HUDEP-2 (cell line): Measurements from ENCODE around the gene CPOX.
"Not testable (repeated sequence)": the region's sequence is repeated elsewhere in the genome, so short reads cannot be mapped to it uniquely, and the experiment has no call there.

Experiments used
- DNase-seq, 76 experiments: peaks; one replicate each; lab custom pipeline; 2025; ENCODE audit not compliant: unreplicated experiment in 76 of 76; lab: John Stamatoyannopoulos, UW

CPOX gene

GRCh38 chr3:98593046-98593936 lies at the start of gene CPOX:
Gene CPOX, minus strand, starts transcription at chr3:98593611. Its CDS starts 107 bp downstream, at chr3:98593504.
- DNase-seq, result peak in 75 of 76 experiments; percentile 68 to 98 (median 94)

- not testable (repeated sequence) for DNase-seq
Observed at GRCh38 chr3:98642769-98643168, 49.4 kb upstream of the CPOX start.

DNA sequence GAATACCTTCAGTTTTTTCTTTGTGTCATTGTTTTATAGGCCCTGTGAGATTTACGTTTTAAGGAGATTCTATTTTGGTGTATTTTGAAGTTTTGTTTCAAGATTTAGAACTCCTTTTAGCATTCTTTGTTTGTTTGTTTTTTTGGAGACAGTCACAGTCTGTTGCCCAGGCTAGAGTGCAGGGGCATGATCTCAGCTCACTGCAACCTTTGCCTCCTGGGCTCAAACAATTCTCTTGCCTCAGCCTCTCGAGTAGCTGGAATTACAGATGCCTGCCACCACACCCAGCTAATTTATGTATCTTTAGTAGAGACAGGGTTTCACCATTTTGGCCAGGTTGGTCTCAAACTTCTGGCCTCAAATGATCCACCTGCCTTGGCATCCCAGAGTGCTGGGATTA lies 48.3 kb upstream of the CPOX start:
- not testable (repeated sequence) for DNase-seq

- DNase-seq, result not testable (repeated sequence)
Observed at GRCh38 chr3:98638515-98638914, 45.1 kb upstream of the CPOX start.

DNA sequence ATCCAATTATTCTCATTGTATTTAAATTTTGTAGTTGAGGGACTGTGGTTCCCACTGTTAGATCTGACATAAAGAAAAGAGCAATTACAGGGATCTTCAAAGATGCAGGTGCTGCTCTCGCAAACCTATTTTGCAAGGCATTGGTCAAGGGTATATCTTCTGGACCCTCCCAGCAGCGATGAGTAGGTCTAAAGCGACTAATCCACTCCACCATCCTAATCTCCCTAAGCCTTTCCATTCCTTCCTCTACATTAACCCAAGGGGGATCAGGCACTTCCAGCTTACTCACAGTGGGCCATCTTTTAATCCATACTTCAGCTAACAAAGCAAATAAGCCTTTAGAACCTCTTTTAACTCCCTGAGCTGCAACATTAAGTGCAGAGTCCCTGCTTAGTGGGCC lies 37.0 kb upstream of the CPOX start:
- DNase-seq, result no peak

- DNase-seq, result no peak
Observed at GRCh38 chr3:98628317-98628716, 34.9 kb upstream of the CPOX start.

DNA sequence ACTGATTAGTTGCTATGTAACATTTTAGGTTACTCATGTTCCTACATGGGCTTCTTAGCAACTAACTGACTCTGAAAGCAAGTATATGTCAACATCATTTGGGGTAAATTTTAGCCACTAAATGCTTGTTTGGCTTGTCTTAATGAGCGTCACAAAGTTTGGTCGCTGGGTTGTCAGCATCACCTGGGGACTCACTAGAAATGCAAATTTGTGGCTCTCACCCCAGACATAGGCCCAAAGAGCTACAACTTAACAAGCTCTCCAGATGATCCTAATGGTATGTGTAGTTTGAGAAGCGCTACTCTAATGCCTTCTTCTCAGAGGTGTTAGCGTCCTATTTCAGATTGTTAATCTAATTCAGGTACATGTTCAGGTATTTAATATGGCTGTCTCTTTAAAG lies 32.7 kb upstream of the CPOX start:
- no peak for DNase-seq

GRCh38 chr3:98623572-98624280 lies 30.3 kb upstream of the CPOX start:
- no peak for DNase-seq

DNA sequence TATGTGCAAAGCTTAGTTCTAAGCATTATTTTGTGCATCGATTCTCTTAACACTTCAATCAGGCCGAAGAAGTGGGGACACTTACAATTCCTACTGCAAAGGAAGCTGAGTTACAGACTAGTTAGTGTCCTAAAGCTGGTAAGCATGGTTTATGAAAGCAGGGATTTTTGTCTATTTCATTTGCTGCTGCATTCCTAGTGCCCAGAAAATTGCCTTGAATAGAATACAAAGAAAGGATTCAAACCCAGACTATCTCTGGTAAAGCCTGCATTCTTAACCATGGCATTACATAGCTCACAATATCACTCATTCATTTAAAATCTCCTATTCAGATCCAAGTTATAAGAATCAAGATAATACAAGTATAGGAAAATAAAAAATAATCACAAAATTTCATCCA lies 24.4 kb upstream of the CPOX start:
- no peak for DNase-seq

DNA sequence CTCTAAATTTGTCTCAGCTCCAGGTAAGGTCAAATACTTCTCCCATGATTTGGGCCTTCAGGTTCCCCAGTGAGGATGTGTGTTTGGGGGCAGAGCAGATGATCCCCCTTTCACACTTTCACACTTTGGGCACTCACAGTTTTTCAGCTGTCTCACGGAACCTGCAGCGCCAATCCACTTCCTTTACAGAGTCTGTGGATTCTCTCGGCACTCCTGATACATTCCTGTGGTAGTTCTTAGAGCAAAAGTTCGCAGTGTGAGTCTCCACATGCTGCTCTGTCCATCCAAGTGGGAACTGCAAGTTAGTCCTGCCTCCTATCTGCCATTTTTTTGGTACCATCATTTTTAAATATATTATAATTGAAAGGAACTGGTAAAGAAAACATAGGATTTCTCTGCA lies 20.2 kb upstream of the CPOX start:
- no peak for DNase-seq

- no peak for DNase-seq
Observed at GRCh38 chr3:98612996-98613517, 19.6 kb upstream of the CPOX start.

DNA sequence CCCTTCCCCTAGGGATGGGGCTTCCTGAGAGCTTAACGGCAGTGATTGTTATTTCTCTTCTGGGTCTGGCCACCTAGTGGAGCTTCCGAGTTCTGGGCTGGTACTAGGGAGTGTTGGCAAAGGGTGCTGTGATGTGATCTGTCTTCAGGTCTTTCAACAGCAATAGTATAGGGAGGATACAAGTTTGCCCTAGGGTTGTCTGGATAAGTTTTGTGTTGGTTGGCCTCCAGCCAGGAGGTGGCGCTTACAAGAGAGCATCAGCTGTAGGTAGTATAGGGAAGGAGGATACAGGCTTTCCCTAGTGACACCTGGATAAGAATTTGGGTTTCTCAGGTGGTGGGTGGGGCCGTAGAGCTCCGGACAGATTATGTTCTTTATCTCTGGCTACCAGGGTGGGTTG lies 19.2 kb upstream of the CPOX start:
- DNase-seq, result peak in 12 of 76 experiments; percentile 5 to 31 (median 15)

- DNase-seq, result no peak
Observed at GRCh38 chr3:98608029-98608428, 14.6 kb upstream of the CPOX start.

DNA sequence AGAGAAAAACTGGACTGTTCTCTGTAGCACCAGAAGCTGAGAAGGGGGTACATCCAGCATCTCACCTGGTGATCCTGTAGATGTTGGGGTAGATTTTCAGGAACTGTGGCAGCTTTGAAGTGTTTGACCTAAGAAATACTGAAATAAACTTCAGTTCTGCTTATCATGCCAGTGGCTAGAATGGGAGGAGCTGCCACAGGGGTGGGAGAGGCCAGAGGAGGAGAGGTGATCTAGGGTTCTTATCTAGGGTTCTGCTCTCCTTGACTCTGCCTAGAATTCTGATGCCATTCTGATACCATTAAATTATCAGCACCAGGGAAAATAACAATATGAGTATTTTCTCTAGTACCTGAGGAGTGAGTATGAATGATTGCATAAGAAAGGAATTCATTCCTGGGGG lies 10.2 kb upstream of the CPOX start:
- DNase-seq, result peak in 22 of 76 experiments; percentile 5 to 48 (median 16)

GRCh38 chr3:98602078-98602678 lies 8.8 kb upstream of the CPOX start:
- peak in 33 of 76 experiments; percentile 1 to 62 (median 27) for DNase-seq

DNA sequence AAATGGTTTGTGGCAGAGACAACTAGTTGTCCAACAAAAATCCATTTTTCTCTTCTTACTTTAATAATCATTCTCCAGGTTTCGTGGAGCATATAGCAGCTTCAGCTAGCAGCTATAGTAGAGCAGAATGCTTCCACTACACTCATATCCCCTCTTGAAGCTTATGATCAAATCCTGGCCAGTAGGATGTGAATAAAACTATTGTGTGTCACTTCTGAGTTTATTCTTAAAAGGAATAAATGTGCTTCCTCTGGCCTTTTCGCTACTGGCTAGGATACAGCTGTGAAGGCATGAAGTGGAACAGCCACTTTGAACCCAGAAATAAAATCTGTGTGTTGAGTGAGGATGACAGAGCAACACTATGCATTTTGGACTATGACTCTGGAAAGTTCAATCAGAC lies 7.8 kb upstream of the CPOX start:
- DNase-seq, result no peak

DNA sequence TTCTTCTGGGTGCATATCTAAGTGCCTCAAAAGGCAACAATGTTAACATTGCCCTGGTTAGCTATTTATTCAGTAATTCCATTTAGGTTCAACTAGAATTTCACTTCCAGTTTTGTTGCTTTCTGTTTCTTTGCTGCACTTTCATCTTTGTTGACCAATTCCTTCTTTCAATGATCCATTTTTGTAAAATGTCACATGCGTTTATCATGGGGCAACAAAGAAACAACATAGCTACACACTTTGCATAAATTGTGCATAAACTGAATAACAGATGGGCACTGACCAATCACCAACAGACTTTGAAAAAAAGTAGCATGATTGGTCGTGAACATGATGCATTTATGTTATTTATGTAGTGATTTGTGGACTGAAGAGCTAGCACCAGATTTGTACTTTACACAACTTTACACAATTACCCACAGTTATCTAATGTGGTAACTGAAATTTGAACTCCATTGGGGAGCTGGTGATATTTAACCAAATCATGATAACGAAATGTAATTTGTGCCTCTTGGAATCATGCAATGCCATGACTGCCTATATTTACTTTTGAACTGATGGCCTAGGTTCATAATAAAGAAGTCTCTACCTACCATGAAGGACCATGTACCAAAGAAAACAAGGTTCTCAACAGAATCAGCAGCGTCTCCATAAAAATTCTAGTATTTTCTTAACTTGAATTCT lies 7.1 kb upstream of the CPOX start:
- no peak for DNase-seq

- DNase-seq, result no peak
Observed at GRCh38 chr3:98599647-98600411, 6.4 kb upstream of the CPOX start.

- DNase-seq, result no peak
Observed at GRCh38 chr3:98598492-98598891, 5.1 kb upstream of the CPOX start.
